ENCODE data around the gene CCBE1. TPM values are rescaled to one million over a fixed set of nuclear protein-coding genes. Genes with fewer than 3 reads are reported as not detected.

The CCBE1 gene
- total RNA-seq, 1 donor from 2014 or later = 1.8 TPM

- TF ChIP-seq, protein P1, sequence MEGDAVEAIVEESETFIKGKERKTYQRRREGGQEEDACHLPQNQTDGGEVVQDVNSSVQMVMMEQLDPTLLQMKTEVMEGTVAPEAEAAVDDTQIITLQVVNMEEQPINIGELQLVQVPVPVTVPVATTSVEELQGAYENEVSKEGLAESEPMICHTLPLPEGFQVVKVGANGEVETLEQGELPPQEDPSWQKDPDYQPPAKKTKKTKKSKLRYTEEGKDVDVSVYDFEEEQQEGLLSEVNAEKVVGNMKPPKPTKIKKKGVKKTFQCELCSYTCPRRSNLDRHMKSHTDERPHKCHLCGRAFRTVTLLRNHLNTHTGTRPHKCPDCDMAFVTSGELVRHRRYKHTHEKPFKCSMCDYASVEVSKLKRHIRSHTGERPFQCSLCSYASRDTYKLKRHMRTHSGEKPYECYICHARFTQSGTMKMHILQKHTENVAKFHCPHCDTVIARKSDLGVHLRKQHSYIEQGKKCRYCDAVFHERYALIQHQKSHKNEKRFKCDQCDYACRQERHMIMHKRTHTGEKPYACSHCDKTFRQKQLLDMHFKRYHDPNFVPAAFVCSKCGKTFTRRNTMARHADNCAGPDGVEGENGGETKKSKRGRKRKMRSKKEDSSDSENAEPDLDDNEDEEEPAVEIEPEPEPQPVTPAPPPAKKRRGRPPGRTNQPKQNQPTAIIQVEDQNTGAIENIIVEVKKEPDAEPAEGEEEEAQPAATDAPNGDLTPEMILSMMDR (conservative IDR thresholded peaks at IDR 0.05; ENCODE audit: low read depth, low read length) = no peak
- no peak overlapping the region for H3K4me3 ChIP-seq (ENCODE audit: low read depth, low read length)
- DNase-seq (ENCODE audit: low read depth) = no peak
Observed at GRCh38 chr18:59562751-59563150, 134.5 kb downstream of the CCBE1 start.

- no peak for DNase-seq (ENCODE audit: low read depth)
- TF ChIP-seq, protein P1 (conservative IDR thresholded peaks at IDR 0.05; ENCODE audit: low read depth, low read length) = no peak
- H3K4me3 ChIP-seq (ENCODE audit: low read depth, low read length) = no peak overlapping the region
Observed at GRCh38 chr18:59561612-59562011, 135.6 kb downstream of the CCBE1 start.

DNA sequence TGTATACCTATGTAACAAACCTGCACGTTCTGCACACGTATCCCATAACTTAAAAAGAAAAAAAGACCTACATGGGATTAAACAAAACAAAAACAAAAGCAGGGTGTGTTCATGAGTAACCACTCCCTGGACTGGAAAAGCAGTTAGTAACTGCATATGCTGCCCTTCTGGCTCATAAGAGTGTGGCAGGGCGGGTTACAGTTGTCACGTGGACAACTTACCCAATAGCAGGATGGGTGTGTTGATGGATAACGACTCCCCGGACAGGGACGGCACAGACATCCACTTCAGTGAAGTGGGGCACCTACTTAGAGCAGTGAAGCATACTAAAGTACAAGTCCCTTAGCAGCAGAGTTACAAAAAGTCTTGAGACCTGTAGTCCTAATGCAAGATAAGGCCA, 136.7 kb downstream of the CCBE1 start:
- DNase-seq (ENCODE audit: low read depth) = no peak
- H3K4me3 ChIP-seq (ENCODE audit: low read depth, low read length) = no peak overlapping the region
- TF ChIP-seq, protein P1 (conservative IDR thresholded peaks at IDR 0.05; ENCODE audit: low read depth, low read length) = no peak

DNA sequence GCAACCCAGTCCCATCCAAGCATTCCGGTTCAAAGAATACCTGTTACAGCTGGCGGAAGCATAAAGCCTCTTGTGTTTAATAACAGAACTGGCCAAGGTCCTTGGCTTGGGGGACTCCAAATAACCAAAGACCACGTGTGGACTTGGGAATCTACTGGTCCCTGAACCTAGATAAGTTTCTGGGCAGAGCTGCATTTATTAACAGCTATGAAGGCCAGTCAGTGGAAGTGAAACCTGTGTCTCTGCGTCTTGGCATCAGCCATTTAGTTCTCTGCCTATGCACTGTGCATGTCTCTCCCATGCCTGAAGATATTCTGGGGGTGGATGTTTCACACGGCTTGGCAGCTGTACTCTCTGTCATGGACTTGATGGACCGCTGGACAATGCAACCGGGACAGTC, 137.7 kb downstream of the CCBE1 start:
- H3K4me3 ChIP-seq (ENCODE audit: low read depth, low read length) = no peak overlapping the region
- no peak for DNase-seq (ENCODE audit: low read depth)
- TF ChIP-seq, protein P1 (conservative IDR thresholded peaks at IDR 0.05; ENCODE audit: low read depth, low read length) = no peak

GRCh38 chr18:59555995-59556659, 141.1 kb downstream of the CCBE1 start:
- no peak overlapping the region for H3K4me3 ChIP-seq (ENCODE audit: low read depth, low read length)
- TF ChIP-seq, protein P1 (conservative IDR thresholded peaks at IDR 0.05; ENCODE audit: low read depth, low read length) = no peak
- no peak for DNase-seq (ENCODE audit: low read depth)

DNA sequence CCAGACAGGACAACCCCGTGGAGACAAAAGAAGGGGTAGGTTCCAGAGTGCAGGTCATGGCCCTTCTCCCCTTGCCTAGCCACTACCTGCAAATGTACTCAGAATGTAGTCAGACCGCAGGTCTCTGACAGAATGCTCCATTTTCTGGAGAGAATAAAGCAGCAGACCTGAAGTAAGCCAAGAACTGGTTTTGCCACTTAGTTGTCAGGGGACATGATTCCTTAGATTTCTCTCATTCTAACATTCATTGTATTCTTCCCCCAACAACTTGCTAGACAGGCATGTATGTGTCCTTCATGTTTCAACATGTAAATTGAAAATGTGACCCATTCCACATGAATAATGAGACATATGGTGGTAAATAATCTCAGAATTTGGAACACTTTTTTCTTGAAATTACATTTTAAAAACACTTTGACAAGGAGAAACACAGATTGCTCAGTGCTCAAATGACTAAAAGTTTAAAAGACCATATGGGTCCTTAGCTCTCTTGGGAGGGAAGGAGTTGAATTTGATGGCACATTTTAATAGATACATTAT, 142.4 kb downstream of the CCBE1 start:
- TF ChIP-seq, protein P1 (conservative IDR thresholded peaks at IDR 0.05; ENCODE audit: low read depth, low read length) = no peak
- no peak overlapping the region for H3K4me3 ChIP-seq (ENCODE audit: low read depth, low read length)
- no peak for DNase-seq (ENCODE audit: low read depth)

Measured in epithelial cell of proximal tubule (primary cell).